Keratinocyte (primary cell): Measurements from ENCODE around the gene OR1F1. TPM values are rescaled to one million over a fixed set of nuclear protein-coding genes. Genes with fewer than 3 reads are reported as not detected.

Experiments used
- DNase-seq: peaks from one replicate; pipeline ENCODE4 v3.0.0-alpha.2; 2011; ENCODE audit warnings: low read depth, missing footprints, low spot score
- FAIRE-seq: peaks from 2 replicates; lab custom pipeline; 2011; peaks lifted over from hg19 to GRCh38; lab: Jason Lieb, UNC
- H2AFZ ChIP-seq: 2 replicates; pipeline ENCODE4 v1.6.0; 2012; ENCODE audit warnings: low read length, control low read depth, inconsistent platforms; ENCODE audit not compliant: control insufficient read depth
- H3K27ac ChIP-seq: 2 replicates; pipeline ENCODE4 v1.5.1; 2011; ENCODE audit warnings: low read length; ENCODE audit not compliant: control insufficient read depth, insufficient read depth
- H3K27me3 ChIP-seq: 3 replicates; pipeline ENCODE4 v1.6.0; 2011; ENCODE audit warnings: low read length; ENCODE audit not compliant: control insufficient read depth, insufficient read depth; ENCODE audit errors: extremely low read depth
- H3K36me3 ChIP-seq, 2 experiments: 2 replicates in 1 of 2; 3 replicates in 1 of 2; pipeline ENCODE4 v1.5.1; 2011; ENCODE audit warnings: low read length in 2 of 2, mild to moderate bottlenecking in 1 of 2; ENCODE audit not compliant: control insufficient read depth in 2 of 2, insufficient read depth in 2 of 2; ENCODE audit errors: extremely low read depth in 1 of 2
- H3K4me1 ChIP-seq: 3 replicates; pipeline ENCODE4 v1.5.1; 2011; ENCODE audit warnings: low read length; ENCODE audit not compliant: control insufficient read depth, insufficient read depth; ENCODE audit errors: extremely low read depth
- H3K4me2 ChIP-seq: 3 replicates; pipeline ENCODE4 v1.6.0; 2011; ENCODE audit warnings: low read depth, low read length; ENCODE audit not compliant: control insufficient read depth, insufficient read depth; ENCODE audit errors: extremely low read depth
- H3K4me3 ChIP-seq, 3 experiments: fragments of 200-600 bp in 1 of 3; sonication (generic) in 1 of 3; 2 replicates in 2 of 3; 3 replicates in 1 of 3; pipeline ENCODE4 v1.5.1; 2011 to 2016; ENCODE audit warnings: low read length in 3 of 3, mild to moderate bottlenecking in 3 of 3, control low read depth in 2 of 3, inconsistent platforms in 1 of 3, low read depth in 1 of 3, mixed read lengths in 1 of 3, mixed run types in 1 of 3, moderate library complexity in 1 of 3; ENCODE audit not compliant: control insufficient read depth in 2 of 3, insufficient read depth in 2 of 3; ENCODE audit errors: extremely low read depth in 1 of 3
- H3K79me2 ChIP-seq: 2 replicates; pipeline ENCODE4 v1.6.0; 2012; ENCODE audit warnings: low read length; ENCODE audit not compliant: control insufficient read depth, insufficient read depth
- H3K9ac ChIP-seq: 3 replicates; pipeline ENCODE4 v1.6.0; 2011; ENCODE audit warnings: low read length; ENCODE audit not compliant: control insufficient read depth, insufficient read depth; ENCODE audit errors: extremely low read depth
- H3K9me1 ChIP-seq: 3 replicates; pipeline ENCODE4 v1.6.0; 2011; ENCODE audit warnings: low read length; ENCODE audit not compliant: control insufficient read depth, insufficient read depth; ENCODE audit errors: extremely low read depth
- H3K9me3 ChIP-seq: 2 replicates; pipeline ENCODE4 v1.5.1; 2012; ENCODE audit warnings: low read depth, low read length; ENCODE audit not compliant: control insufficient read depth
- H4K20me1 ChIP-seq: 3 replicates; pipeline ENCODE4 v1.6.0; 2011; ENCODE audit warnings: low read length; ENCODE audit not compliant: control insufficient read depth, insufficient read depth; ENCODE audit errors: extremely low read depth
- EZH2 ChIP-seq: IDR thresholded peaks from one replicate; pipeline ENCODE4 v1.6.1; 2012; ENCODE audit warnings: inconsistent platforms, mild to moderate bottlenecking, low read length, moderate library complexity
- dilution Hi-C: fragments of 300-500 bp; cut with MboI; formaldehyde crosslinking; loops from one replicate; pipeline ENCODE4 v1.7.0; 2020; ENCODE audit warnings: low sequenced_read_pairs; ENCODE audit not compliant: extremely low pct_ligation_motif_present
- polyA plus RNA-seq, 5 experiments: library from polyadenylated mRNA; depleted of rRNA in 3 of 5; stranded (reverse) in 3 of 5; stranded (forward) in 1 of 5; unstranded in 1 of 5; fragments of >200 nt; gene quantifications; 1 replicate in 1 of 5; 2 replicates in 3 of 5; 3 replicates in 1 of 5; pipeline versions ENCODE4 v1.2.1 to v1.2.3, GENCODE V29; 2011 to 2012; ENCODE audit warnings: missing spikeins in 2 of 5, low read depth in 1 of 5, low replicate concordance in 1 of 5
- TF ChIP-seq, protein P1 (sequence below), 3 experiments: IDR thresholded peaks in 1 of 3; conservative IDR thresholded peaks in 1 of 3; optimal IDR thresholded peaks in 1 of 3; 2 replicates in 2 of 3; 3 replicates in 1 of 3; pipeline versions ENCODE3 to v1.5.1; 2011; ENCODE audit warnings: low read length in 3 of 3, mild to moderate bottlenecking in 3 of 3, moderate library complexity in 2 of 3, control low read depth in 1 of 3, inconsistent platforms in 1 of 3; ENCODE audit not compliant: insufficient read depth in 2 of 3; ENCODE audit errors: extremely low read depth in 1 of 3

OR1F1 gene
- polyA plus RNA-seq, 1 donor (not counting 4 experiments of a cell fraction or from before 2014, with no cell fraction given) = 0.51 TPM

DNA sequence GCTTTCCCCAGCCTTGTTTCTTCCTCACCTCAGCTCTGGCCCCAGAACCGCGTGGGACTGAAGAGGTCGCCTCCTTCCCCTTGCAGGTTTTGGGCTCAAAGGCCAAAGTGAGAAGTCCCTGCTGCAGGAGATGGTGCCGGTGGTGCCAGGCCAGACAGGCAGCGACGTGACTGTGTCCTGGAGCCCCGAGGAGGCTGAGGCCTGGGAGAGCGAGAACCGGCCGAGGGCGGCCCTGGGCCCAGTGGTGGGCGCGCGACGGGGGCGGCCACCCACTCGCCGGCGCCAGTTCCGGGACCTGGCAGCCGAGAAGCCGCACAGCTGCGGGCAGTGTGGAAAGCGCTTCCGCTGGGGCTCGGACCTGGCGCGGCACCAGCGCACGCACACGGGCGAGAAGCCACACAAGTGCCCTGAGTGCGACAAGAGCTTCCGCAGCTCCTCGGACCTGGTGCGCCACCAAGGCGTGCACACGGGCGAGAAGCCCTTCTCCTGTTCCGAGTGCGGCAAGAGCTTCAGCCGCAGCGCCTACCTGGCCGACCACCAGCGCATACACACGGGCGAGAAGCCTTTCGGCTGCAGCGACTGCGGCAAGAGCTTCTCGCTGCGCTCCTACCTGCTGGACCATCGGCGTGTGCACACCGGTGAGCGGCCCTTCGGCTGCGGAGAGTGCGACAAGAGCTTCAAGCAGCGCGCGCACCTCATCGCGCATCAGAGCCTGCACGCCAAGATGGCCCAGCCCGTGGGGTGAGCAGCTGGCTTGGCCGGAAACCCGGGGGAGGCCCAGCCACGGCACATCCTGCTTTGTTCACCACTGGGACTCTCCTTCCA, 47.2 kb upstream of the OR1F1 start:
- TF ChIP-seq, protein P1, sequence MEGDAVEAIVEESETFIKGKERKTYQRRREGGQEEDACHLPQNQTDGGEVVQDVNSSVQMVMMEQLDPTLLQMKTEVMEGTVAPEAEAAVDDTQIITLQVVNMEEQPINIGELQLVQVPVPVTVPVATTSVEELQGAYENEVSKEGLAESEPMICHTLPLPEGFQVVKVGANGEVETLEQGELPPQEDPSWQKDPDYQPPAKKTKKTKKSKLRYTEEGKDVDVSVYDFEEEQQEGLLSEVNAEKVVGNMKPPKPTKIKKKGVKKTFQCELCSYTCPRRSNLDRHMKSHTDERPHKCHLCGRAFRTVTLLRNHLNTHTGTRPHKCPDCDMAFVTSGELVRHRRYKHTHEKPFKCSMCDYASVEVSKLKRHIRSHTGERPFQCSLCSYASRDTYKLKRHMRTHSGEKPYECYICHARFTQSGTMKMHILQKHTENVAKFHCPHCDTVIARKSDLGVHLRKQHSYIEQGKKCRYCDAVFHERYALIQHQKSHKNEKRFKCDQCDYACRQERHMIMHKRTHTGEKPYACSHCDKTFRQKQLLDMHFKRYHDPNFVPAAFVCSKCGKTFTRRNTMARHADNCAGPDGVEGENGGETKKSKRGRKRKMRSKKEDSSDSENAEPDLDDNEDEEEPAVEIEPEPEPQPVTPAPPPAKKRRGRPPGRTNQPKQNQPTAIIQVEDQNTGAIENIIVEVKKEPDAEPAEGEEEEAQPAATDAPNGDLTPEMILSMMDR (optimal IDR thresholded peaks at IDR 0.05 in 1 of 3, IDR thresholded peaks at IDR 0.05 in 1 of 3, conservative IDR thresholded peaks at IDR 0.05 in 1 of 3; ENCODE audit: extremely low read depth in 1 of 3, insufficient read depth in 2 of 3, low read length in 3 of 3) = no peak
- TF ChIP-seq EZH2 = no peak
- Histone ChIP-seq H3K27me3 (no peaks in the 10 kb centered on the region), H3K9me3 (no peaks in the 10 kb centered on the region), H3K27ac (no peak overlapping the region), H3K9me1 (no peaks in the 10 kb centered on the region), H3K9ac (no peak overlapping the region), H3K4me1 (peaks cover 3% of the 10 kb centered on the region), H3K36me3 (peaks cover 0 to 9% of the 10 kb centered on the region in 2 experiments), H3K79me2 (peaks cover 4% of the 10 kb centered on the region), H2AFZ (no peak overlapping the region), H3K4me3 (no peak overlapping the region), H4K20me1 (no peaks in the 10 kb centered on the region), H3K4me2 (no peak overlapping the region)
- dilution Hi-C loops = no loop called here
- no peak for DNase-seq
- FAIRE-seq = no peak

DNA sequence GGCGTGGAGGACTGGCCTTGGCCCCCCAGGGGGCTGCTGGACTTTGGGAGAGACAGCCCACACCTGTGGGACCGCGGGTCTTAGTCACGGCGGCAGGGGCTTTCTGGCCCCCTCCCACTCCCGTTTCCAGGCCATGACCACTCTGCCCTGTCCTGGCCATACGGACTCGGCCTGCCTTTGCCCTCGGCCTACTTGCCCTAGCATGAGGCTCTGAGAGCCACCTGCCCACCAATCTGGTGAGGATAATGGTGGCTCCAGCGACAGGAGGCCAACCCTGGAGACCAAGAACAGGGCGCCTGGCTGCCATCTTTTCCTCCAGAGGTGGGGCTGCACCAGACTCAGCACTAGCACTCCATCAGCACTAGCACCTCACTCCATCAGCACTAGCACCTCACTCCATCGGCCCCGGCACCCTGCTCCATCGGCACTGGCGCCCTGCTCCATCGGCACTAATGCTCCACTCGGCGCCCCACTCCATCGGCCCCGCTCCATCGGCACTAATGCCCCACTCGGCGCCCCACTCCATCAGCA, 46.2 kb upstream of the OR1F1 start:
- no peaks in the 10 kb centered on the region for H3K27me3 ChIP-seq
- no peak overlapping the region for H3K27ac ChIP-seq
- H3K9me1 ChIP-seq = no peaks in the 10 kb centered on the region
- no peaks in the 10 kb centered on the region for H3K4me1 ChIP-seq
- H2AFZ ChIP-seq = no peak overlapping the region
- H3K4me3 ChIP-seq = no peak overlapping the region
- peaks cover 0 to 9% of the 10 kb centered on the region in 2 experiments for H3K36me3 ChIP-seq
- dilution Hi-C loops = no loop called here
- DNase-seq (no peak), FAIRE-seq (no peak)
- no peaks in the 10 kb centered on the region for H3K9me3 ChIP-seq
- H3K9ac ChIP-seq = no peak overlapping the region
- no peaks in the 10 kb centered on the region for H4K20me1 ChIP-seq
- H3K79me2 ChIP-seq = no peaks in the 10 kb centered on the region
- H3K4me2 ChIP-seq = no peak overlapping the region
- TF ChIP-seq, protein P1 (optimal IDR thresholded peaks at IDR 0.05 in 1 of 3, IDR thresholded peaks at IDR 0.05 in 1 of 3, conservative IDR thresholded peaks at IDR 0.05 in 1 of 3; ENCODE audit: extremely low read depth in 1 of 3, insufficient read depth in 2 of 3, low read length in 3 of 3) = no peak
- TF ChIP-seq EZH2 = no peak
